ENCODE results near the gene TMEM62. TPM values are rescaled to one million over a fixed set of nuclear protein-coding genes. Genes with fewer than 3 reads are reported as not detected.

The TMEM62 gene
- total and polyA plus RNA-seq, 9 of the 15 experiments (the other 6 are each of a cell fraction or from before 2014, with no cell fraction given) = 4.4 to 16.6 (median 11.1) TPM

- TF ChIP-seq RAD21 (CRISPR knock-in tag; conservative IDR thresholded peaks at IDR 0.05 in 1 of 2, IDR thresholded peaks at IDR 0.05 in 1 of 2) = no peak
- no peak for TF ChIP-seq SMARCA4 (IDR thresholded peaks at IDR 0.05)
- TF ChIP-seq SETDB1 (IDR thresholded peaks at IDR 0.05; ENCODE audit: low read length) = no peak
- peak; percentile 79 for TF ChIP-seq TAF1 (IDR thresholded peaks at IDR 0.05; ENCODE audit: control insufficient read depth, extremely low read depth, insufficient read depth, low read length, severe bottlenecking)
- 0 out of 2 replicates have a peak, but pooled peaks have one; percentile 20 for TF ChIP-seq GATAD2A (IDR thresholded peaks at IDR 0.05)
- TF ChIP-seq LARP7 (IDR thresholded peaks at IDR 0.05) = no peak
- 0 out of 2 replicates have a peak, but pooled peaks have one; percentile 14 for TF ChIP-seq E2F3 (CRISPR knock-in tag; IDR thresholded peaks at IDR 0.05)
- TF ChIP-seq, protein P1, sequence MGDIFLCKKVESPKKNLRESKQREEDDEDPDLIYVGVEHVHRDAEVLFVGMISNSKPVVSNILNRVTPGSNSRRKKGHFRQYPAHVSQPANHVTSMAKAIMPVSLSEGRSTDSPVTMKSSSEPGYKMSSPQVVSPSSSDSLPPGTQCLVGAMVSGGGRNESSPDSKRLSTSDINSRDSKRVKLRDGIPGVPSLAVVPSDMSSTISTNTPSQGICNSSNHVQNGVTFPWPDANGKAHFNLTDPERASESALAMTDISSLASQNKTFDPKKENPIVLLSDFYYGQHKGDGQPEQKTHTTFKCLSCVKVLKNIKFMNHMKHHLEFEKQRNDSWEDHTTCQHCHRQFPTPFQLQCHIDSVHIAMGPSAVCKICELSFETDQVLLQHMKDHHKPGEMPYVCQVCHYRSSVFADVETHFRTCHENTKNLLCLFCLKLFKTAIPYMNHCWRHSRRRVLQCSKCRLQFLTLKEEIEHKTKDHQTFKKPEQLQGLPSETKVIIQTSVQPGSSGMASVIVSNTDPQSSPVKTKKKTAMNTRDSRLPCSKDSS (IDR thresholded peaks at IDR 0.05; ENCODE audit: low read depth, partially characterized antibody) = no peak
- no peak for TF ChIP-seq TRIM24 (IDR thresholded peaks at IDR 0.05)
- TF ChIP-seq NFATC3 (IDR thresholded peaks at IDR 0.05) = no peak
- peak; percentile 71 for TF ChIP-seq ATF7 (IDR thresholded peaks at IDR 0.05)
- TF ChIP-seq CCNT2 (IDR thresholded peaks at IDR 0.05; ENCODE audit: borderline replicate concordance, extremely low read depth, insufficient read length, low read depth, low read length) = no peak
- TF ChIP-seq HMG20B (CRISPR knock-in tag; IDR thresholded peaks at IDR 0.05) = no peak
- TF ChIP-seq TRIM28 (IDR thresholded peaks at IDR 0.05) = no peak
- TF ChIP-seq SRSF7 (optimal IDR thresholded peaks at IDR 0.05; ENCODE audit: low read depth, low read length) = no peak
- no peak for TF ChIP-seq STAT5B (CRISPR knock-in tag; IDR thresholded peaks at IDR 0.05)
- TF ChIP-seq GTF2F1 (IDR thresholded peaks at IDR 0.05; ENCODE audit: low read depth, low read length) = 0 out of 2 replicates have a peak, but pooled peaks have one; percentile 33
- TF ChIP-seq GTF2E2 (tag; IDR thresholded peaks at IDR 0.05) = peak; percentile 74; the same call in 1 of the 2 replicates
- no peak for TF ChIP-seq AFF4 (CRISPR knock-in tag; IDR thresholded peaks at IDR 0.05)
- peak; percentile 69 for TF ChIP-seq RBBP5 (IDR thresholded peaks at IDR 0.05; ENCODE audit: borderline replicate concordance, insufficient read depth, low read length, poor library complexity, severe bottlenecking)
- TF ChIP-seq ZNF76 (CRISPR knock-in tag; IDR thresholded peaks at IDR 0.05; ENCODE audit: borderline replicate concordance) = no peak
- TF ChIP-seq, protein P2, sequence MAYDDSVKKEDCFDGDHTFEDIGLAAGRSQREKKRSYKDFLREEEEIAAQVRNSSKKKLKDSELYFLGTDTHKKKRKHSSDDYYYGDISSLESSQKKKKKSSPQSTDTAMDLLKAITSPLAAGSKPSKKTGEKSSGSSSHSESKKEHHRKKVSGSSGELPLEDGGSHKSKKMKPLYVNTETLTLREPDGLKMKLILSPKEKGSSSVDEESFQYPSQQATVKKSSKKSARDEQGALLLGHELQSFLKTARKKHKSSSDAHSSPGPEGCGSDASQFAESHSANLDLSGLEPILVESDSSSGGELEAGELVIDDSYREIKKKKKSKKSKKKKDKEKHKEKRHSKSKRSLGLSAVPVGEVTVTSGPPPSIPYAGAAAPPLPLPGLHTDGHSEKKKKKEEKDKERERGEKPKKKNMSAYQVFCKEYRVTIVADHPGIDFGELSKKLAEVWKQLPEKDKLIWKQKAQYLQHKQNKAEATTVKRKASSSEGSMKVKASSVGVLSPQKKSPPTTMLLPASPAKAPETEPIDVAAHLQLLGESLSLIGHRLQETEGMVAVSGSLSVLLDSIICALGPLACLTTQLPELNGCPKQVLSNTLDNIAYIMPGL (CRISPR knock-in tag; IDR thresholded peaks at IDR 0.05) = no peak
- TF ChIP-seq RFX7 (CRISPR knock-in tag; IDR thresholded peaks at IDR 0.05) = no peak
These were observed 27.5 kb upstream of the TMEM62 start, which contains the start of gene UBR1 (continued) for GRCh38 chr15:43105778-43106485.

Data from K562 (cell line).